Measurements from ENCODE around the gene GUCA2A.

DNA sequence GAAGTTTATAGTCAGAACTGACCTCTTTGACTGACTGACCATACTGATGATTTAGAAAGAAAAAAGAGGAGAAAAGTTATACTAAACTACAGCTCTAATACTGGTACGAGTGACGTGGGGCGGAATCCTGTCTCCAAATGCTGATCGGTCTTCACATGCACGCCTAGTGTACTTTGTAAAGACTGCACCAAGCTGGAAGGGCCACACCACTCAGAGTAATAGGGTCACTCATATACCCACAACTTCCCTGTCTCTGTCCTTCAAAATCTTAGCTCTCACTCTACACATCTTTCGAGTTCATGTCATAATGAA, 19.4 kb upstream of the GUCA2A start:
- TF ChIP-seq POLR2AphosphoS5 (IDR thresholded peaks at IDR 0.05; ENCODE audit: insufficient read depth in 1 of 2, low read depth in 1 of 2): no peak
- TF ChIP-seq, protein P1, sequence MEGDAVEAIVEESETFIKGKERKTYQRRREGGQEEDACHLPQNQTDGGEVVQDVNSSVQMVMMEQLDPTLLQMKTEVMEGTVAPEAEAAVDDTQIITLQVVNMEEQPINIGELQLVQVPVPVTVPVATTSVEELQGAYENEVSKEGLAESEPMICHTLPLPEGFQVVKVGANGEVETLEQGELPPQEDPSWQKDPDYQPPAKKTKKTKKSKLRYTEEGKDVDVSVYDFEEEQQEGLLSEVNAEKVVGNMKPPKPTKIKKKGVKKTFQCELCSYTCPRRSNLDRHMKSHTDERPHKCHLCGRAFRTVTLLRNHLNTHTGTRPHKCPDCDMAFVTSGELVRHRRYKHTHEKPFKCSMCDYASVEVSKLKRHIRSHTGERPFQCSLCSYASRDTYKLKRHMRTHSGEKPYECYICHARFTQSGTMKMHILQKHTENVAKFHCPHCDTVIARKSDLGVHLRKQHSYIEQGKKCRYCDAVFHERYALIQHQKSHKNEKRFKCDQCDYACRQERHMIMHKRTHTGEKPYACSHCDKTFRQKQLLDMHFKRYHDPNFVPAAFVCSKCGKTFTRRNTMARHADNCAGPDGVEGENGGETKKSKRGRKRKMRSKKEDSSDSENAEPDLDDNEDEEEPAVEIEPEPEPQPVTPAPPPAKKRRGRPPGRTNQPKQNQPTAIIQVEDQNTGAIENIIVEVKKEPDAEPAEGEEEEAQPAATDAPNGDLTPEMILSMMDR (IDR thresholded peaks at IDR 0.05): no peak
